GM18507 (cell line): ENCODE data around the gene THOC2.
A peak's percentile ranks its signal among the peaks of the same experiment; 100 is the strongest.
"Not testable (repeated sequence)": the region's sequence is repeated elsewhere in the genome, so short reads cannot be mapped to it uniquely, and the experiment has no call there.

Source experiments
- DNase-seq: peaks from one replicate; pipeline ENCODE4 v3.0.0; 2011; ENCODE audit warnings: low read depth; ENCODE audit not compliant: insufficient read length; ENCODE audit errors: extremely low spot score
- FAIRE-seq: peaks from 2 replicates; lab custom pipeline; 2011; peaks lifted over from hg19 to GRCh38; lab: Jason Lieb, UNC

THOC2 gene

DNA sequence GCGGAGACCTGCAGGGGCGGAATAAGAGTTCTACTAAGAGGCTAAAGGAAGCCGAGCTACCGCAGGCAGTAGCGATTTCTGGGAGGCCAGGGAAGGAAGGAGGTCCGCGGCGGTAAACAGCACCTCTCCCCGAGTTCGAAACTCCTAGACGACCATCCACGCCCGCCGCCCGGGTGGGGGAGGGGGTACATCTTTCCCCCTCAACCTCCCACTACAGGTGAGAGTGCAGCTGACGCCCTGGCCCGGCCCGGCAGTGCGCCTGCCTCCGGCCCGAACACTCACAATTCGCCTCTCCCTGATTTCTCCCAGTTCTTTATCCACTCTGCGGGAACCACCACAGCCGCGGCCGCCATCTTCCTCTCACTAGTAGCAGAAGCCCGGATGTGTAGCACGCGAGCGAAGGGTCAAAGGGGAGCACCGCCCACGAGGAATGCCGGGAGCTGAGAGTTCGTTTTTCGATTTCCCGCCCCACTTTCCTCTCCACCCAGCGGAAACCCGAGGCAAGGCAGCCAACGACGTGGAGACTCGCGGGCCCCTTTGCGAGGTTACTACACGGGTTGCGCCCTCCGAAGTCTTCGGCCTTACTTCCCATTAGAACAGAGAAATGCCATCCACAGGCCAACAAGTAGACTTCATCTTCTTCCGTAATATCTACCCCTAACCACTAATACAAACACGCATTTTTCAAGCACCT lies at the start of gene THOC2:
Gene THOC2, minus strand, starts transcription at position 383 of the 694 bp plus-strand sequence. Its CDS starts 30 bp downstream, at position 353.
- FAIRE-seq (peak; percentile 94), DNase-seq (peak; percentile 46)

- DNase-seq, FAIRE-seq: not testable (repeated sequence)
These were observed 48.9 kb upstream of the THOC2 start for GRCh38 chrX:123781786-123782185.

DNA sequence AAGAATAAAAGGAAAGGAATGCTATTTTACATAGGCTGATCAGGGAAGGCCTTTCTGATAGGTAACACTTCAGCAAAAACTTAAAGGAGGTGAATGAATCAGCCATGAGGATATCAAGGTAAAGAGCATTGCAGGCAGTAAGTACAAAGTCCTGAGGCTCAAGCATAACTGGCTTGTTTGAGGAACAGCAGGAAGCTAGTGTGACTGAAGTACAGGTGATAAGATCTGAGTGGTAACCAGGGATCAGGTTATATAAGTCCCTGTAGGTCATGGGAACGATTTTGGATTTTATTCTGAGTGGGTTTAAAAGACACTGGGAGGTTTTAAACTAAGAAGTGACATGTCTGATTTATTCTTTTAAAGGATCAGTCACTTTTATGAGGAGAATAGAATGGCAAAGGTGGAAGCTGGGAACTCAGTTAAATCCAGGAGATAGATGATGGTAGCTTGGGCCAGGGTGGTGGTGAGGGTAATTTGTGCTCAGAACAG lies 47.1 kb upstream of the THOC2 start:
- FAIRE-seq: no peak
- no peak for DNase-seq

DNA sequence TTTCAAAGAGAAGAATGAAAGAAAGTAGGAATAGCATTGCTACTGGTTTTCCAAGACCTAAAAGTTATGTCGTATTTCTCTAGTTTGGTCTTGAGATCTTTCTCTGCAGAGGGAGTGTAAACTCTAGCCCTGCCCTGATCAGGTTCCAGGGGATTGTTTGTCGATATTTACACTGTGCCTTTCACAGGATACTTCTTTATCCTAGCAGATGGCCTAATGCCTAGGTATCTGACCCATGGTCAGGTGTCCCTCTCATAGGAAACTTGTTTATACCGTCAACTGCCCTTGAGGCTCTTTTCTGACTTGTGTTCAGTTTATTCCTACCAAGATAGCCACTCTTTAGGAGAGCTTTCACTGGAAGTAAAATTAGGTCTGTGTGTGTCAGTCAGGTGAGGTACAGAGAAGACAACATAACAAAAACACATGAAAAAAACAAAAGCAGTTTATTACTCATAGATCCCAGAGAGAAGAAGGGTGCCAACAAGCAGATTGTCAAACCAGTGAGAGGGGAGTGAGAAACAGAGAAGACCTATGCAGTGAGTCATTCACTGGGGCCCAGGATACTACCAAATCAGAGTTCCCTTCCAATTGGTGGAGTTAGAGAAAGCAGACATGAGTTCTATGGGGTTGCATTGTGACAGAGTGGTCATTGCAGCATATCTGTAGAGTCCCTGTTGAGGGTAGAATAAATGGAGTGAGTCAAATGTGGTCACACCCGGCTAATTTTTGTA lies 40.6 kb upstream of the THOC2 start:
- DNase-seq (no peak), FAIRE-seq (no peak)

GRCh38 chrX:123771449-123772064 lies 38.7 kb upstream of the THOC2 start:
- DNase-seq: no peak
- FAIRE-seq: peak; percentile 73

- DNase-seq: peak; percentile 37
- peak; percentile 91 for FAIRE-seq
These were observed 32.4 kb upstream of the THOC2 start for GRCh38 chrX:123764967-123765871.

GRCh38 chrX:123759849-123760248 lies 27.0 kb upstream of the THOC2 start:
- not testable (repeated sequence) for FAIRE-seq, DNase-seq

- DNase-seq, FAIRE-seq: not testable (repeated sequence)
These were observed 24.9 kb upstream of the THOC2 start for GRCh38 chrX:123757794-123758193.

GRCh38 chrX:123756320-123756719 lies 23.5 kb upstream of the THOC2 start:
- no peak for DNase-seq
- FAIRE-seq: no peak

DNA sequence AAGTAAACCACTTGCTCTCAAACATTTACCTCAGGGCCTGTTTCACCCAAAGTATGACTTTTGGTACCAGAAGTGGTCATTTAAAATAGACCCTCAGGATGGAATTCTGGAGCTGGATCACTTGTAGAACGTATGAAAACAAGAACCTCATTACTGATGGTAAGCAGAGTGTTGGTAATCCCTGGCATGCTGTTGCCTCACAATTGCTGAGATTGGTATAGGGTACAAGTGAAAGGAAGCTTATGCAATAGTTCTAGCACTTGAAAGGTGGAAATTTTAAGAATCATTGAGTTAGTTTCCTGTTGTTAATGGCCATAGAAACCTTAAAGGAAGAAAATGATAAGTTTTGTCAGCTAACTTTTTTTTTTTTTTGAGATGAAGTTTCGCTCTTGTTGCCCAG lies 22.3 kb upstream of the THOC2 start:
- DNase-seq (no peak), FAIRE-seq (no peak)

- DNase-seq (no peak), FAIRE-seq (peak; percentile 48)
These were observed 21.0 kb upstream of the THOC2 start for GRCh38 chrX:123753656-123754350.

- FAIRE-seq: no peak
- no peak for DNase-seq
These were observed 16.8 kb upstream of the THOC2 start for GRCh38 chrX:123749643-123750042.

GRCh38 chrX:123745511-123745910 lies 12.7 kb upstream of the THOC2 start:
- DNase-seq: no peak
- FAIRE-seq: no peak

DNA sequence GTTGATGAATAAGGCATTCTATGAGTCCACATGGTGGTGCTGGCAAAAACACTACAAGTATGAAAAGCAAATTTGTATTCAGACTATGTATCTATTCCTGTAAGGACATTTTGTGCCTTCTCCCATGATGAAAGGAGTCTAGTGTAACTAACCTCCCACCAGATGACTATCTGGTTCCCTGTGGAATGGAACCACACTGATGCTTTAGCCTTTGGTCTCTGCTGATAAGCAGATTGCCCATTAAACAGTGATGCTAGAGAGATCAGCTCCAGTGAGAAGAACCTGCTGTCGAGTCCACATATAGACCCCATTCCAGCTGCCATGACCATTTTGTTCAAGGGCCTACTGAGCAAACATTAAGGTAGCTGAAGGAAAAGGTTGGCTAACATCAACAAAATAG lies 10.5 kb upstream of the THOC2 start:
- DNase-seq: no peak
- no peak for FAIRE-seq

- DNase-seq (no peak), FAIRE-seq (no peak)
These were observed 9.6 kb upstream of the THOC2 start for GRCh38 chrX:123742440-123742839.

DNA sequence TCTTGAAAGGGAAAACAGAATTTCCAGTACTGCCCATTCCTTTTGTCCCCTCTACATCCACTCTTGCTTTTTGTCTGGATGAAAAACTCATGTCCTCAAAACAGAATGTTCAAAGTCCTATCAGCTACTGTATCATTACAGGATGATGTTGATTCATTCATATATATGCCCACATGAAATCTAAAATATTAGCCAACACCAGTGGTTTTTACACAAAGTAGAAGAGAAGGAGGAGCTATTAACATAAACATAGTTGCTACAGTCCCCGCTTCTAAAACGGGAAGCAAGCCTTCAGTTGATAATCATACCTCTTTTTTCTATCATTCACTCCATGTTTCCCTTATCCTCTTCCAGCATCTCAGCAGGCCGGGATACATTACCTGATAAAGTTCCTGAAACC lies 7.7 kb upstream of the THOC2 start:
- FAIRE-seq: no peak
- no peak for DNase-seq

GRCh38 chrX:123740006-123740405 lies 7.2 kb upstream of the THOC2 start:
- FAIRE-seq: no peak

GRCh38 chrX:123739474-123739873 lies 6.6 kb upstream of the THOC2 start:
- FAIRE-seq: no peak

More at GRCh38 chrX:123740006-123740405, 7.2 kb upstream of the THOC2 start:
- DNase-seq: no peak

More at GRCh38 chrX:123739474-123739873, 6.6 kb upstream of the THOC2 start:
- no peak for DNase-seq
